ENCODE data around the gene RPL27A. TPM values are rescaled to one million over a fixed set of nuclear protein-coding genes. Genes with fewer than 3 reads are reported as not detected.

RPL27A gene
- total RNA-seq, 4 donors from 2014 or later: 921 to 1,566 (median 1,106) TPM

DNA sequence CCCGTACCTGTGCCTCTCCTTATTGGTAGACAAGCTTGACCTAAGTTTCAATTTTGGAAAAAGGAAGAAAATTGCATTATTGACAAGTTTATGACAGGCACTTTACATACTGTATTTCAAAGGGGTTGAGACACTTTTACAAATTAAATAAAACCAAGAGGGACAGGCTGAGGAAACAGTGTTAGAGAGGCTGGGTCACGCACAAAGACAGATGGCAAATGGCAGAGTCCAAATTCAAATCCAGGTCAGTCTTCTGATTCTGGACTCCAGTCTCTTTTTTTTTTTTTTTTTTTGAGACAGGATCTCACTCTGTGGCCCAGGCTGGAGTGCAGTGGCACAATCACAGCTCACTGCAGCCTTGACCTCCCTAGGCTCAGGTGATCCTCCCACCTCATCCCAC, 10.2 kb upstream of the RPL27A start:
- TF ChIP-seq, protein P1, sequence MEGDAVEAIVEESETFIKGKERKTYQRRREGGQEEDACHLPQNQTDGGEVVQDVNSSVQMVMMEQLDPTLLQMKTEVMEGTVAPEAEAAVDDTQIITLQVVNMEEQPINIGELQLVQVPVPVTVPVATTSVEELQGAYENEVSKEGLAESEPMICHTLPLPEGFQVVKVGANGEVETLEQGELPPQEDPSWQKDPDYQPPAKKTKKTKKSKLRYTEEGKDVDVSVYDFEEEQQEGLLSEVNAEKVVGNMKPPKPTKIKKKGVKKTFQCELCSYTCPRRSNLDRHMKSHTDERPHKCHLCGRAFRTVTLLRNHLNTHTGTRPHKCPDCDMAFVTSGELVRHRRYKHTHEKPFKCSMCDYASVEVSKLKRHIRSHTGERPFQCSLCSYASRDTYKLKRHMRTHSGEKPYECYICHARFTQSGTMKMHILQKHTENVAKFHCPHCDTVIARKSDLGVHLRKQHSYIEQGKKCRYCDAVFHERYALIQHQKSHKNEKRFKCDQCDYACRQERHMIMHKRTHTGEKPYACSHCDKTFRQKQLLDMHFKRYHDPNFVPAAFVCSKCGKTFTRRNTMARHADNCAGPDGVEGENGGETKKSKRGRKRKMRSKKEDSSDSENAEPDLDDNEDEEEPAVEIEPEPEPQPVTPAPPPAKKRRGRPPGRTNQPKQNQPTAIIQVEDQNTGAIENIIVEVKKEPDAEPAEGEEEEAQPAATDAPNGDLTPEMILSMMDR (IDR thresholded peaks at IDR 0.05): no peak
- no peak for TF ChIP-seq POLR2A (IDR thresholded peaks at IDR 0.05)
- 94 to 95% methylated on average over 2 of the region's 2 CpGs for WGBS, 2 donors
- H3K27ac ChIP-seq: peak overlapping the region; percentile 75 to 91 (median 87)
- DNase-seq: no peak
- no peaks in the 10 kb centered on the region for H3K9me3 ChIP-seq
- peaks cover 0 to 41% (median 0%) of the 10 kb centered on the region in 3 donors for H3K36me3 ChIP-seq
- no peak overlapping the region for H3K4me3 ChIP-seq
- intact Hi-C loops (cut with DNase I): no loop called here
- H3K4me1 ChIP-seq: peaks cover 6 to 24% (median 19%) of the 10 kb centered on the region in 3 donors
- H3K27me3 ChIP-seq: no peaks in the 10 kb centered on the region

- intact Hi-C loops (cut with DNase I): no loop called here
- H3K4me3 ChIP-seq: no peak overlapping the region
- no peak for TF ChIP-seq POLR2A (IDR thresholded peaks at IDR 0.05)
- TF ChIP-seq, protein P1 (IDR thresholded peaks at IDR 0.05): no peak
- 73 to 79% methylated on average over 2 of the region's 2 CpGs for WGBS, 2 donors
- H3K36me3 ChIP-seq: peaks cover 0 to 32% (median 0%) of the 10 kb centered on the region in 3 donors
- no peaks in the 10 kb centered on the region for H3K27me3 ChIP-seq
- H3K9me3 ChIP-seq: no peaks in the 10 kb centered on the region
- peaks cover 6 to 24% (median 19%) of the 10 kb centered on the region in 3 donors for H3K4me1 ChIP-seq
- no peak for DNase-seq
- no peak overlapping the region for H3K27ac ChIP-seq
Observed at GRCh38 chr11:8674859-8675258, 7.7 kb upstream of the RPL27A start.

DNA sequence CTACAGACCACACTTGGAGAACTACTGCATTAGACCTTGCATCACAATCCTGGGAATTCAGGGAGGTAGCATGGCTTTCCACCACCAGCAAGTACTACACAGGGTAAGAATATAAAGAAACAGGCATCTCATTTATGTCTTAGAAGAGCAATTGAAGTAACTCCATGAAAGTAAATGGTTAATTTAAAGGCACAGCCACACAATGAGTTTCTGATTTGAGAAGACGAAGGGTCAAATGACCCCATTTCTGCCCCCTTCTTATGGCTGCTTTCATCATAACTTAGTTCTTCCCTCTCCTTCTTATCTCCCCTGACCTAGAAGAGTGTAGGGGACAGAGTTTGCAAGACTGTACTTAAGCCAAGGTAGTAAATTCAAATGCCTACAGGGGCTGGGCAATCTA, 6.1 kb upstream of the RPL27A start:
- intact Hi-C loops (cut with DNase I): no loop called here
- Histone ChIP-seq H3K4me3 (no peak overlapping the region), H3K4me1 (peaks cover 6 to 16% (median 11%) of the 10 kb centered on the region in 3 donors), H3K36me3 (peaks cover 0 to 30% (median 0%) of the 10 kb centered on the region in 3 donors), H3K9me3 (no peaks in the 10 kb centered on the region), H3K27me3 (no peaks in the 10 kb centered on the region), H3K27ac (no peak overlapping the region)
- no peak for DNase-seq
- 70 to 100% methylated on average over 1 of the region's 1 CpG for WGBS, 2 donors
- TF ChIP-seq, protein P1 (IDR thresholded peaks at IDR 0.05): no peak
- TF ChIP-seq POLR2A (IDR thresholded peaks at IDR 0.05): no peak

- no peak for DNase-seq
- TF ChIP-seq, protein P1 (IDR thresholded peaks at IDR 0.05): no peak
- no peak for TF ChIP-seq POLR2A (IDR thresholded peaks at IDR 0.05)
- WGBS, 2 donors: 67 to 70% methylated on average over 1 of the region's 1 CpG
- Histone ChIP-seq H3K4me3 (no peak overlapping the region), H3K4me1 (peaks cover 0 to 15% (median 6%) of the 10 kb centered on the region in 3 donors), H3K27ac (no peak overlapping the region), H3K27me3 (no peaks in the 10 kb centered on the region), H3K9me3 (no peaks in the 10 kb centered on the region), H3K36me3 (peaks cover 0 to 25% (median 0%) of the 10 kb centered on the region in 3 donors)
- intact Hi-C loops (cut with DNase I): no loop called here
Observed at GRCh38 chr11:8679006-8679405, 3.6 kb upstream of the RPL27A start.

GRCh38 chr11:8681837-8682302, 722 bp upstream of the RPL27A start:
- Histone ChIP-seq H3K9me3 (no peaks in the 10 kb centered on the region), H3K36me3 (peaks cover 17 to 53% (median 23%) of the 10 kb centered on the region in 3 donors), H3K27me3 (no peaks in the 10 kb centered on the region), H3K27ac (peak overlapping the region; percentile 96 to 99 (median 98)), H3K4me1 (peaks cover 6 to 44% (median 16%) of the 10 kb centered on the region in 3 donors), H3K4me3 (peak overlapping the region; percentile 61 to 97 (median 79))
- intact Hi-C loops (cut with DNase I): no loop called here
- DNase-seq: no peak
- TF ChIP-seq POLR2A (IDR thresholded peaks at IDR 0.05): no peak
- TF ChIP-seq, protein P1 (IDR thresholded peaks at IDR 0.05): no peak
- WGBS, 2 donors: 23 to 27% methylated on average over 14 of the region's 14 CpGs
